K562 (cell line): ENCODE results near the gene FAM120B. TPM values are rescaled to one million over a fixed set of nuclear protein-coding genes. Genes with fewer than 3 reads are reported as not detected.

Experiments used
- ATAC-seq: fragments of 200-7000 bp; cut with Tn5 transposase; 3 replicates; pipeline ENCODE4 v1.9.1; 2020; ENCODE audit warnings: moderate library complexity
- BruUV-seq: library from RNA; stranded (reverse); fragments of 400-500 nt; replicated peaks from 2 replicates; lab custom pipeline; 2021; lab: Mats Ljungman, UMichigan
- CTCF ChIA-PET: fragments of 300-600 bp; formaldehyde crosslinking; extraction: SDS; loops from one replicate; lab custom pipeline; 2021; ENCODE audit warnings: low intra/inter-chr PET ratio; lab: Yijun Ruan, JAX
- POLR2A ChIA-PET: fragments of 300-600, 350-650 bp; sonication (Branson Sonifier 250); formaldehyde crosslinking; extraction: SDS; loops from one replicate; lab custom pipeline; 2021; ENCODE audit warnings: antibody characterized with exemption, inconsistent platforms; lab: Yijun Ruan, JAX
- DNase-seq, 4 experiments: peaks; one replicate each; pipeline versions ENCODE4 v3.0.0 to v3.0.0-alpha.2; 2011 to 2018; ENCODE audit warnings: low spot score in 3 of 4, mixed read lengths in 3 of 4; ENCODE audit errors: extremely low read depth in 1 of 4
- FAIRE-seq: peaks from 2 replicates; lab custom pipeline; 2011; peaks lifted over from hg19 to GRCh38; lab: Jason Lieb, UNC
- H2AFZ ChIP-seq: 2 replicates; pipeline ENCODE4 v1.6.0; 2011; ENCODE audit warnings: low read depth, low read length, control low read depth, inconsistent platforms
- H3K27ac ChIP-seq: fragments of 200-600 bp; 3 replicates; pipeline ENCODE4 v1.8.0; 2011; ENCODE audit warnings: low read depth, mild to moderate bottlenecking, control low read depth, inconsistent platforms, low read length, moderate library complexity, mixed read lengths; ENCODE audit errors: extremely low read depth
- H3K27me3 ChIP-seq, 2 experiments: fragments of 300-600 bp in 1 of 2; 2 replicates in 1 of 2; 3 replicates in 1 of 2; pipeline versions ENCODE4 v1.6.0 to v1.8.0; 2011; ENCODE audit warnings: inconsistent platforms in 2 of 2, low read length in 2 of 2, mild to moderate bottlenecking in 1 of 2, mixed read lengths in 1 of 2, moderate library complexity in 1 of 2; ENCODE audit not compliant: control insufficient read depth in 2 of 2, insufficient read depth in 2 of 2
- H3K36me3 ChIP-seq: fragments of 300-600 bp; 3 replicates; pipeline ENCODE4 v1.8.0; 2011; ENCODE audit warnings: mild to moderate bottlenecking, low read length, inconsistent platforms; ENCODE audit not compliant: control insufficient read depth, insufficient read depth
- H3K4me1 ChIP-seq, 2 experiments: fragments of 200-600 bp in 1 of 2; replicated peaks in 1 of 2; 2 replicates in 1 of 2; 3 replicates in 1 of 2; pipeline versions ENCODE4 v1.5.1 to v1.8.0; 2011; ENCODE audit warnings: inconsistent platforms in 2 of 2, low read length in 2 of 2, mild to moderate bottlenecking in 1 of 2, mixed read lengths in 1 of 2, moderate library complexity in 1 of 2; ENCODE audit not compliant: control insufficient read depth in 2 of 2, insufficient read depth in 2 of 2
- H3K4me2 ChIP-seq: 2 replicates; pipeline ENCODE4 v1.6.1; 2011; ENCODE audit warnings: low read length, control low read depth, inconsistent platforms, mixed read lengths; ENCODE audit not compliant: insufficient read depth
- H3K4me3 ChIP-seq: fragments of 200-600 bp; sonication (generic), shearing (Covaris generic); 2 replicates; pipeline ENCODE4 v1.5.1; 2016; ENCODE audit warnings: control low read depth, inconsistent platforms
- H3K79me2 ChIP-seq: fragments of 200-600 bp; 3 replicates; pipeline ENCODE4 v1.8.0; 2011; ENCODE audit warnings: low read length, inconsistent platforms; ENCODE audit not compliant: control insufficient read depth, insufficient read depth
- H3K9ac ChIP-seq, 2 experiments: 2 replicates each; pipeline versions ENCODE4 v1.6.0 to v1.6.1; 2011; ENCODE audit warnings: low read depth in 2 of 2, low read length in 2 of 2, control low read depth in 1 of 2, inconsistent platforms in 1 of 2, mild to moderate bottlenecking in 1 of 2, mixed read lengths in 1 of 2; ENCODE audit not compliant: insufficient read depth in 1 of 2
- H3K9me1 ChIP-seq: one replicate; pipeline ENCODE4 v1.6.0; 2011; ENCODE audit warnings: inconsistent platforms, mild to moderate bottlenecking, low read length, moderate library complexity; ENCODE audit not compliant: control insufficient read depth, insufficient read depth
- H3K9me3 ChIP-seq: replicated peaks from 2 replicates; pipeline ENCODE4 v1.5.1; 2011; ENCODE audit warnings: low read depth, low read length, inconsistent platforms; ENCODE audit not compliant: control insufficient read depth, insufficient read depth
- H4K20me1 ChIP-seq: replicated peaks from 2 replicates; pipeline ENCODE4 v1.6.1; 2011; ENCODE audit warnings: low read length, inconsistent platforms, mixed read lengths; ENCODE audit not compliant: control insufficient read depth, insufficient read depth
- JUN ChIP-seq, 2 experiments: sonication (generic) in 1 of 2; formaldehyde crosslinking in 1 of 2; IDR thresholded peaks; 2 replicates each; pipeline versions ENCODE4 v1.6.1 to v1.8.0; 2012 to 2022; ENCODE audit warnings: borderline replicate concordance in 2 of 2, mild to moderate bottlenecking in 2 of 2, improper control_type of control experiment in 1 of 2, low read depth in 1 of 2, low read length in 1 of 2, missing genetic modification reagents in 1 of 2
- POLR2H ChIP-seq: IDR thresholded peaks from 2 replicates; pipeline ENCODE4 v1.6.1; 2016; ENCODE audit warnings: missing genetic modification characterization, low read depth, mild to moderate bottlenecking, control low read depth, missing compliant biosample characterization, moderate library complexity
- RBM14 ChIP-seq: fragments of 200-400 bp; formaldehyde crosslinking; IDR thresholded peaks from 2 replicates; pipeline ENCODE4 v1.6.1; 2018; ENCODE audit warnings: low read depth, mild to moderate bottlenecking, low read length, moderate library complexity, borderline replicate concordance; ENCODE audit not compliant: insufficient read depth
- ZNF444 ChIP-seq: fragments of 250-450 bp; sonication (Bioruptor Pico); IDR thresholded peaks from 2 replicates; pipeline ENCODE4 v1.4.0; 2020; ENCODE audit warnings: mild to moderate bottlenecking, moderate library complexity
- WGBS: fragments of 100-300 bp; shearing (Covaris generic); methylation state at CpG from one replicate; pipeline ENCODE4 v1.1.6; 2016; ENCODE audit warnings: low coverage, mixed read lengths; ENCODE audit not compliant: insufficient coverage; ENCODE audit errors: missing lambda C conversion rate; 5-methylcytosine and 5-hydroxymethylcytosine counted together
- in situ Hi-C: fragments of 300-500 bp; cut with MboI; formaldehyde crosslinking; loops from 4 replicates; pipeline ENCODE4 v1.15.0; 2018; ENCODE audit warnings: inconsistent platforms, mixed read lengths
- intact Hi-C: fragments of 100-400 bp; cut with micrococcal nuclease; formaldehyde crosslinking; loops from 2 replicates; pipeline ENCODE4 v1.14.2; 2022
- polyA plus RNA-seq, 8 experiments: library from polyadenylated mRNA; depleted of rRNA in 4 of 8; stranded (reverse) in 5 of 8; unstranded in 3 of 8; fragments of >200 nt; fragmentation: Nextera tagmentation in 2 of 8; fragmentation: Illumina TruSeq in 1 of 8; extraction: Ambion mirVana in 2 of 8; extraction: Trizol in 1 of 8; gene quantifications; 2 replicates each; pipeline versions ENCODE4 v1.2.1 to v1.2.3, GENCODE V29; 2011 to 2014; ENCODE audit warnings: inconsistent platforms in 1 of 8, missing spikeins in 1 of 8
- total RNA-seq, 7 experiments: library from RNA; depleted of rRNA in 6 of 7; stranded (reverse); fragments of >200 nt in 6 of 7; fragmentation: Illumina TruSeq in 2 of 7; extraction: Trizol in 2 of 7; gene quantifications; 2 replicates each; pipeline versions ENCODE4 v1.2.1 to v1.2.3, GENCODE V29; 2011 to 2021; ENCODE audit warnings: low replicate concordance in 1 of 7
- TF ChIP-seq, protein P1 (sequence below): fragments of 250-450 bp; sonication (Bioruptor Pico); IDR thresholded peaks from 2 replicates; pipeline ENCODE4 v1.4.0; 2020
- TF ChIP-seq, protein P2 (sequence below): fragments of 450-650 bp; IDR thresholded peaks from one replicate; pipeline ENCODE4 v1.6.1; 2018; ENCODE audit warnings: mild to moderate bottlenecking, moderate library complexity; ENCODE audit not compliant: partially characterized antibody
- TF ChIP-seq, protein P3 (sequence below): fragments of 200-800 bp; sonication (Bioruptor generic); IDR thresholded peaks from 2 replicates; pipeline ENCODE4 v1.6.1; 2017; ENCODE audit warnings: missing genetic modification characterization, missing compliant biosample characterization
- TF ChIP-seq, protein P4 (sequence below): sonication (generic); formaldehyde crosslinking; IDR thresholded peaks from 2 replicates; pipeline ENCODE4 v1.8.0; 2022; ENCODE audit warnings: mild to moderate bottlenecking, missing genetic modification reagents, borderline replicate concordance

The FAM120B gene
- total and polyA plus RNA-seq, 9 of the 15 experiments (the other 6 are each of a cell fraction or from before 2014, with no cell fraction given), result 3.5 to 22.6 (median 14.7) TPM

DNA sequence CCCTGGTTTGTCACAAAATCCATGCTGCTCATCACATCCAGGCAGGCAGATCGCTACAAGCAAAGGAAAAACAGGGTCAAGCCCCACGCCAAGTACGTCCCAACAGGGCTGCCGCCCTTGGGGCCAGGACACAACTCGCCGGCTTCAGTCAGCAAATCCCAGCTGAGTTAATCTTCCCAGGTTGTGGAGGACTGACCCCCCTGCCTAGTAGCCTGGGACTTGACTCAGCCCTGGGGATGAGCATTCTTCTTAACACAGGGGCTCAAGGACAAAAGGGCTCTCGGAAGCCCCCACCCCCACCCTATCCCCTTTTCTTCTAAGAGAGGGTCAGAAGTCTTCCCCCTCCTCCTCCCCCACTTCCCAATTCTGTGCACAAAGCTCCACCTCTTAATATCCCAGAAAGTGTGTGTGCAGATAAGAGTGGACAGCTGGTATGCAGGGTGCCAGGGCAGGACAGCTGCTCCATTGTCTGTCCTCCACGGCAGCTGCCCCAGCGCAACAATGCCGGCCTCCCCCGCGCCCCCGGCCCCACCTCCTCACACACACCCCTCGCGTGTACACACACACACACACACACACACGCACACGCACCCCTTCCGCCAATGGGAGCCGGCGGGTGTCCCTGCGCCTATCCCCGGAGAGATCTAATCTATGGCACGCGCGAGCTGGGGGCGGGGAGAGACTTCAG is 20.2 kb upstream of the FAM120B start (continued):
- TF ChIP-seq, protein P1, sequence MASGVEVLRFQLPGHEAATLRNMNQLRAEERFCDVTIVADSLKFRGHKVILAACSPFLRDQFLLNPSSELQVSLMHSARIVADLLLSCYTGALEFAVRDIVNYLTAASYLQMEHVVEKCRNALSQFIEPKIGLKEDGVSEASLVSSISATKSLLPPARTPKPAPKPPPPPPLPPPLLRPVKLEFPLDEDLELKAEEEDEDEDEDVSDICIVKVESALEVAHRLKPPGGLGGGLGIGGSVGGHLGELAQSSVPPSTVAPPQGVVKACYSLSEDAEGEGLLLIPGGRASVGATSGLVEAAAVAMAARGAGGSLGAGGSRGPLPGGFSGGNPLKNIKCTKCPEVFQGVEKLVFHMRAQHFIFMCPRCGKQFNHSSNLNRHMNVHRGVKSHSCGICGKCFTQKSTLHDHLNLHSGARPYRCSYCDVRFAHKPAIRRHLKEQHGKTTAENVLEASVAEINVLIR (CRISPR knock-in tag), result no peak

DNA sequence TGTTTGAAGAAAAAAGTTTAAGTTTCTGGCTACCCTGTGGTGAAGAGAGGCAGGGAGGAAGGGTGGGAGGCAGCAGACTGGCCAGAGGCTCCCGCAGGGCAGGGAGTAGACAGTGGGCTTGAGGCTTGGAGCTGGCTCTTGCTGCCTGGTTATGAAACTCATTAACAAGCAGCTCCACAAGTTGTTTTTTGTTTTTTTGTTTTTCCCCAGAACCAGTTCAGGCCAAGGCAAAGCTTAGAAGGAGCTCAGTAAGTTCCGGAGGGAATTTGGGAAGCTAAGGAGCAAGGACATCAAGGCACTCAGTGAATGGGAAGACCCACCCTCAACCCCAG is 19.7 kb upstream of the FAM120B start:
- peaks cover 63 to 96% of the 10 kb centered on the region in 2 experiments for H3K27me3 ChIP-seq
- no peak overlapping the region for H3K9ac ChIP-seq
- no peak overlapping the region for H2AFZ ChIP-seq
- H3K9me3 ChIP-seq, result no peaks in the 10 kb centered on the region
- peaks cover 0 to 51% of the 10 kb centered on the region in 2 experiments; a peak in 3 of 5 replicates for H3K4me1 ChIP-seq
- H3K4me3 ChIP-seq, result no peak overlapping the region
- ChIA-PET POLR2A (interaction anchor here (0.6 to 1.1 kb wide), 2 partner anchors 65 to 143 kb away, joined by 3 read pairs; no protein-coding TSS in a partner anchor), CTCF (no interaction called here)
- no peak for ATAC-seq
- H3K36me3 ChIP-seq, result no peaks in the 10 kb centered on the region
- H4K20me1 ChIP-seq, result peaks cover 19% of the 10 kb centered on the region
- BruUV-seq, result no TSS peak
- H3K4me2 ChIP-seq, result no peak overlapping the region
- FAIRE-seq, result no peak
- in situ Hi-C loops (no loop called here), intact Hi-C loops (no loop called here)
- no peaks in the 10 kb centered on the region for H3K9me1 ChIP-seq
- 0% methylated on average over 1 of the region's 2 CpGs for WGBS
- H3K79me2 ChIP-seq, result no peaks in the 10 kb centered on the region
- no peak for DNase-seq
- H3K27ac ChIP-seq, result no peak overlapping the region
- TF ChIP-seq, protein P2, sequence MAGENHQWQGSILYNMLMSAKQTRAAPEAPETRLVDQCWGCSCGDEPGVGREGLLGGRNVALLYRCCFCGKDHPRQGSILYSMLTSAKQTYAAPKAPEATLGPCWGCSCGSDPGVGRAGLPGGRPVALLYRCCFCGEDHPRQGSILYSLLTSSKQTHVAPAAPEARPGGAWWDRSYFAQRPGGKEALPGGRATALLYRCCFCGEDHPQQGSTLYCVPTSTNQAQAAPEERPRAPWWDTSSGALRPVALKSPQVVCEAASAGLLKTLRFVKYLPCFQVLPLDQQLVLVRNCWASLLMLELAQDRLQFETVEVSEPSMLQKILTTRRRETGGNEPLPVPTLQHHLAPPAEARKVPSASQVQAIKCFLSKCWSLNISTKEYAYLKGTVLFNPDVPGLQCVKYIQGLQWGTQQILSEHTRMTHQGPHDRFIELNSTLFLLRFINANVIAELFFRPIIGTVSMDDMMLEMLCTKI, result no peak
- TF ChIP-seq, protein P3, sequence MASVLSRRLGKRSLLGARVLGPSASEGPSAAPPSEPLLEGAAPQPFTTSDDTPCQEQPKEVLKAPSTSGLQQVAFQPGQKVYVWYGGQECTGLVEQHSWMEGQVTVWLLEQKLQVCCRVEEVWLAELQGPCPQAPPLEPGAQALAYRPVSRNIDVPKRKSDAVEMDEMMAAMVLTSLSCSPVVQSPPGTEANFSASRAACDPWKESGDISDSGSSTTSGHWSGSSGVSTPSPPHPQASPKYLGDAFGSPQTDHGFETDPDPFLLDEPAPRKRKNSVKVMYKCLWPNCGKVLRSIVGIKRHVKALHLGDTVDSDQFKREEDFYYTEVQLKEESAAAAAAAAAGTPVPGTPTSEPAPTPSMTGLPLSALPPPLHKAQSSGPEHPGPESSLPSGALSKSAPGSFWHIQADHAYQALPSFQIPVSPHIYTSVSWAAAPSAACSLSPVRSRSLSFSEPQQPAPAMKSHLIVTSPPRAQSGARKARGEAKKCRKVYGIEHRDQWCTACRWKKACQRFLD (CRISPR knock-in tag), result no peak
- TF ChIP-seq POLR2H (tag), result no peak
- no peak for TF ChIP-seq RBM14
- TF ChIP-seq JUN (IDR thresholded peaks at IDR 0.05; ENCODE audit: borderline replicate concordance, low read depth, low read length), result no peak
- TF ChIP-seq JUN (CRISPR knock-in tag; IDR thresholded peaks at IDR 0.05; ENCODE audit: borderline replicate concordance), result no peak
- TF ChIP-seq, protein P4, sequence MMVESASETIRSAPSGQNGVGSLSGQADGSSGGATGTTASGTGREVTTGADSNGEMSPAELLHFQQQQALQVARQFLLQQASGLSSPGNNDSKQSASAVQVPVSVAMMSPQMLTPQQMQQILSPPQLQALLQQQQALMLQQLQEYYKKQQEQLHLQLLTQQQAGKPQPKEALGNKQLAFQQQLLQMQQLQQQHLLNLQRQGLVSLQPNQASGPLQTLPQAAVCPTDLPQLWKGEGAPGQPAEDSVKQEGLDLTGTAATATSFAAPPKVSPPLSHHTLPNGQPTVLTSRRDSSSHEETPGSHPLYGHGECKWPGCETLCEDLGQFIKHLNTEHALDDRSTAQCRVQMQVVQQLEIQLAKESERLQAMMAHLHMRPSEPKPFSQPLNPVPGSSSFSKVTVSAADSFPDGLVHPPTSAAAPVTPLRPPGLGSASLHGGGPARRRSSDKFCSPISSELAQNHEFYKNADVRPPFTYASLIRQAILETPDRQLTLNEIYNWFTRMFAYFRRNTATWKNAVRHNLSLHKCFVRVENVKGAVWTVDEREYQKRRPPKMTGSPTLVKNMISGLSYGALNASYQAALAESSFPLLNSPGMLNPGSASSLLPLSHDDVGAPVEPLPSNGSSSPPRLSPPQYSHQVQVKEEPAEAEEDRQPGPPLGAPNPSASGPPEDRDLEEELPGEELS (CRISPR knock-in tag), result no peak
- no peak for TF ChIP-seq ZNF444
